Limb (tissue), 2 donors: Measurements from ENCODE around the gene CCDC187.

Source experiments
- DNase-seq, 2 donors: peaks; one replicate each; pipeline ENCODE4 v3.0.0-alpha.2; 2016; ENCODE audit errors: extremely low spot score in 2 of 2

Gene CCDC187

DNA sequence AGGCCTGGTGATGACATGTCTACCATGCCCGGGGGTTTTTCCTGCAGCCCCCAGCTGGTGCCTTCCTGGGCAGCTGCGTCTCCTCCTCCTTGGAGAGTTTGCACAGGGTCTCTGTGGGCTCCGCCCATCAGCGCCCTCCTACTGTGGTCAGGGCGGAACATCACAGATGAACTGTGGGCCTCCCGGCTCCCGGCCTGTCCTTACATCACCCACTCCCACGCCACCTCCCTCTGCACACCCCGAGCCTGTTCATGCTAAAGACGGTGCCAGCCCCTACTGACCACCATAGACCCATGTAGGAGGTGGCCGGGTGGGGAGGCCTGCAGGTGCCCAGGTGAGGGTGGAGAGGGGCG is 36.0 kb upstream of the CCDC187 start:
- DNase-seq = no peak

DNA sequence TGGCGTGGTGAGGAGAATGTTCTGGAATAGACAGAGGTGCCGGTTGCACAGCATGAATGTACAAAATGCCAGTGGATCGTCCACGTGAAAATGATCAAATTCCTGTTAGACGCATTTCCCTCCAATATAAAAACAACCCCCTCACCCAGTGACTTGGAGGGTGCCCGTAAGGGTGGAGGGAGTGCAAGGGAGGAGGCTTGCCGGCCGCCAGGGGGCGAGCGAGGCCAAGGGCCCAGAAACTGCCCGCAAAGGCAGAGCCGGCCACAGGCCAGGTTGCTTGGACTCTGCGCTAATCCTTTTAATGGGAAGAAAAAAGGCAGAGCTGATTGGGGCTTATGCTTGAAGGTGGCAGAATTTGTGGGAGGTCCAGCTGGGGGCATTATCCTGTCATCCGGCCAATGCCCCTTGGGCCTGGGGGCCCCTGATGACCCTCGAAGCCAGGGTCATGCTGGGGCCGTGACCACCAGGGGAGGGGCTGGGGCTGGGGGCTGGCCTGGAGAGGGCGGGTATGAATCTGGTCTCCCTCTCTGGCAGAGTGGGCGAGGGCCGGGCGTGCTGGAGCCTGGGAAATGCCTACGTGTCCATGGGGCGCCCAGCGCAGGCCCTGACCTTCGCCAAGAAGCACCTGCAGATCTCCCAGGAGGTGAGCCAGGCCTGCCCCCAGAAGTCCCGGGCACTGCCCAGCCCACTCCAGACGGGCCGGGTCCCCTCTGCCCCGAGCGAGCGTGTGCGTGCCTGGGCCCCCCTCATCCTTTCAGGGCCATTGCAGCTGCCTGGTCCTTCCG is 35.5 kb upstream of the CCDC187 start:
- no peak for DNase-seq

DNA sequence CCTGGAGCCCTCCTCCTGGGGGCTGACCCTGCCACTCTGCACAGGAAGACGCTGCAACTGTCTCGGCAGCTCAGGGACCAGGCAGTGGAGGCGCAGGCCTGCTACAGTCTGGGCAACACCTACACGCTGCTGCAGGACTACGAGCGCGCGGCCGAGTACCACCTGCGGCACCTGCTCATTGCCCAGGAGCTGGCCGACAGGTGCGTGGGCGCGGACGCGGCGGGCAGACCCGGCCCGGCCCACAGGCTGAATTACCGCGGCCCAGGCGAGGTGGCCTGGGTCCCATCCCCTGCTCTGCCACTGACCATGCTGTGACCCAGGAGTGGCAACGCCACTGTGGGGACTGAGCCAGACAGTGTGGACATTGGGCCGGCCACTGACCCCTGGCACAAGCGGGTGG is 34.6 kb upstream of the CCDC187 start:
- DNase-seq = no peak

DNA sequence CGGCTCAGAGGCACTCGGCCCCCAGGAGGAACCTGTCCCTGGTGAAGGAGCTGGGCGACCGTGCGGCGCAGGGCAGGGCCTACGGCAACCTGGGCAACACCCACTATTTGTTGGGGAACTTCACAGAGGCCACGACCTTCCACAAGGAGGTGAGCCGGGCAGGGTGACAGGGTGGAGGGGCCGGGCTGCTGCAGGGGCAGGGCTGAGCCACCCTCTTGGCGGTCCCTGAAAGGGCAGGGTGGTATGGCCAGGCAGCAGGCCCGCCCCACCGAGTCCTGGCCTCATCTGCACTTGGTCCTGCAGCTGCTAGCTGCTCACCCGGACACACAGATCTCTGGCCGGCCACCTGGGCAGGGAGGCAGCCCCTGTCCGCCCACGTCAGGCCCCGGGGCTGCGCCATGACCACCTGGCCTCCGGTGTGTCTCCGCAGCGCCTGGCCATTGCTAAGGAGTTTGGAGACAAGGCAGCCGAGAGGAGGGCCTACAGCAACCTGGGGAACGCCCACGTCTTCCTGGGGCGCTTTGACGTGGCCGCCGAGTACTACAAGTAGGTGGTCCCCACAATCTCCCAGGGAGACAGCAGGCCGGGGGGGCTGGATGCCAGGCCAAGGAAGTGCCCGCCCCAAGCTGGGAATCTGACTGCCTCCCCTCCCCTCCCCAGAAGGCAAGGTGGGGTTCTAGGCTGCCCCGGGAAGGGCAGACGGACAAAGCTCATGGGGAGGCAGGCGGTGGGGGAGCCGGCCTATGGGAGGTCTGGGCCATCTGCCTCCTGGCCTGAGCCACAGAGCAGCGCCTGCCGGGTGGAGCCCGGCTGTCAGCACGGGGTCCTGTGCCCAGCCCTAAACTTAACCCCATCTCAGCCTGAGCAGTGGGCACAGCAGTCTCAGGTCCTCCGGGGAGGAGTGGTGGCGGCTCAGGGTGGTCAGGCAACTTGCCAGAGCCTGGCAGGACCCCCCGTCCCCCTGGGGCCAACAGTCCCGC is 33.8 kb upstream of the CCDC187 start:
- DNase-seq = no peak

DNA sequence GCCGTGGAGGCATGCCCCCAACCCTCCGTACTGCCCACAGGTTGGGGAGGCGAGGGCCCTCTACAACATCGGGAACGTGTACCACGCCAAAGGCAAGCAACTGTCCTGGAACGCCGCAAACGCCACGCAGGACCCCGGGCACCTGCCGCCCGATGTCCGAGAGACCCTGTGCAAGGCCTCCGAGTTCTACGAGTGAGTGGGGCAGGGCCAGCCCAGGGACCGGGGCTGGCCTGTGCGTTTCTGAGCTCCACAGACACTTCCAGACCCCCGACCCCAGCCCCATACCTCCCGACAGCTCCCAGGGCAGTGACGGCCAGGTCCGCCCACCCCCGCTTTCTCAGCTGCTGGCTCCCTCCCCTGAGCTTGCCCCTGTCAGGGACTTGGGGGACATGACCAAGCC is 33.0 kb upstream of the CCDC187 start:
- no peak for DNase-seq

DNA sequence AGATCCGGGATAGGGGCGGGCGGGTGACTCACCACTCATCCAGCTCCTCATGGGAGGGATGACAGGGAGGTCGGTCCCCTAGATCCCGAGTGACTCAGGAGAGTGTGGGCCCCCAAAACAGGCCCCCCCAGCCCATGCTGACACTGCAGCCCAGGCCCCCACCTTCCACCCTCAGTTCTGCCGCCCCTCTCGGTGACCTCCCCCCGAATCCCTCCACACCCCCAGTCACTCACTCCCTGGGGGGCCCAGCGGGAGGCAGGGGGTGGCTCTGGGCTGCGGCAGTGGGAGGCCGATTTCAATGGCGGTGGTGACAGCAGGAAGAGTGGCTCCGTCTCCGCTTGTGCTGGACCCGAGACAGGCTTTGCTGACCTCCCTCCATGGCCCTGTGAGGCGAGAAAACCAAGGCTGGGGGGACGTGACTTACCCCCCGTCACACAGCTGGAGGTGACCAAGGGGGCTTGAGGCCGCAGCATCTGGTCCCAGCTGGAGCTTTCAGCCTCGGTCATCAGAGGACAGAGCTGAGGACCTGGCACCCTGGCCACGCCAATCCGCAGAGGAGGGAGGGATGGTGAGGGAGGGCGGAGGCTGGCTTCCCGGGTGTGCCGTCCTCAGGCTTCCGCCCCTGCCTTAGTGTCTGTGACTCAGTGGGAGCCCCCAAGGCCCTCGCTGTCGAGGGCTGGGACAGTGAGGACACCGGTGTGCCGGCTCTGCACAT is 32.4 kb upstream of the CCDC187 start:
- no peak for DNase-seq

DNA sequence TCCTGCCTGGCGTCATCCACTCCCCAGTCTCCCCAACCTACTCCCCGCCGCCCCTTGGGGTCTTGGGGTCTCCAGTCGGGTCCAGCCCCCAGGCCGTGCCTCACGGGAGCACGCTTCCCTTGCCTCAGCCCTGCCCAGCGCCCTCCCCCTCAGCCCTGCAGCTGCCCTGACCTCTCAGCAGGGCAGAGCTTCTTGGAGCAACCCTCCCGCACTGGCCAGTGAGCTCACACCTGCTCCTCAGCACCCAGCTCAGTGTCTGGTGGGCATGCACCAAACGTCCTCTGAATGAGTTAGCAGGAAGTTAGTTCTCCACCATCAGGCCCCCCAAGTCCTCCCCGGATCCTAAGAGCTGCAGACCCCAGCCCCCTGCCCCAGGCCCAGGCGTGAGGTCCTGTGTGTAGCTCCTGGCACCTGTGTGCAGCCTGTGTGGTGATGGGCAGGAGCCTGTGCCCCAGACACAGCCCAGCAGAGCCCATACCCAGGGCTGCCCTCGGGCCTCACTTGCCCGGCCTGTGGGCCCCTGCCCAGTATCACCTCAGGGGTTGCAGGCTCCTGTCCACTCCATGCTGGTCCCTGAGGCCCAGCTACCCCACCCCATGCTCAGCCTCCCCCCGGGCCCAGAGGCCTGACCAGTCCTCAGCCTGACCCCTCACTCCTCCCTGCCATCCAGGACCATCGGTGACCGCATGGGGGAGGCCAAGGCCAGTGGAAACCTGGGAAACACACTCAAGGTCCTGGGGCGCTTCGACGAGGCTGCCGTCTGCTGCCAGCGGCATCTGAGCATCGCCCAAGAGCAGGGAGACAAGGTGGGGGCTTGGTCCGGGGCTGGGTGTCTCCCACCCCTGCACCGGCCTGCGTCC is 31.6 kb upstream of the CCDC187 start:
- DNase-seq = no peak

DNA sequence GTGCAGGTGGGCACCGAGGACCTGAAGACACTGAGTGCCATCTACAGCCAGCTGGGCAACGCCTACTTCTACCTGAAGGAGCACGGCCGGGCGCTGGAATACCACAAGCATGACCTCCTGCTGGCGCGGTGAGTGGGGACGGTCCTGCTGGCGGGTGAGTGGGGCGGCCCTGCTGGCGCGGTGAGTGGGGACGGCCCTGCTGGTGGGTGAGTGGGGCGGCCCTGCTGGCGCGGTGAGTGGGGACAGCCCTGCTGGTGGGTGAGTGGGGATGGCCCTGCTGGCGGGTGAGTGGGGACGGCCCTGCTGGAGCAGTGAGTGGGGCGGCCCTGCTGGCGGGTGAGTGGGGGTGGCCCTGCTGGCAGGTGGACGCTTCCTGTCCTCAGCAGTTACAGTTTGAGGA is 30.6 kb upstream of the CCDC187 start:
- no peak for DNase-seq

DNA sequence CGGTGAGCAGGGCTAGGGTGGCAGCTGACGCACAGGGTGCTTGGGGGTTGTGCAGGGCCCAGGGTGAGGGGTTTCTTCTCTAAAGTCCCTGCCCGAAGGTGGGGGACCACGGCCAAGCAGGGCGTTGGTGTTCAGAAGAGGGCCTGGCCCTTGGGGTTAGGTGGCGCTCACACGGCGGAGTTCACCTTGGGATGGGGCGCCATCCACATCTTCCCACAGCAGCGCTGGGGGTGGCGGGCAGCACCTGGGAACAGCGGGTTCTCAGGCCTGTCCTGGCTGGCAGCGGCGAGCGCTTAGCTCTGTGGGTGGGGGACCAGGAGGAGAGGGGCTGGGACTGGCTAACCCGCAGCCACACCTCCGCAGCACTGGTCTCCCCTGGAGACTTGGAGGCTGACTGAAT is 29.6 kb upstream of the CCDC187 start:
- no peak for DNase-seq

DNA sequence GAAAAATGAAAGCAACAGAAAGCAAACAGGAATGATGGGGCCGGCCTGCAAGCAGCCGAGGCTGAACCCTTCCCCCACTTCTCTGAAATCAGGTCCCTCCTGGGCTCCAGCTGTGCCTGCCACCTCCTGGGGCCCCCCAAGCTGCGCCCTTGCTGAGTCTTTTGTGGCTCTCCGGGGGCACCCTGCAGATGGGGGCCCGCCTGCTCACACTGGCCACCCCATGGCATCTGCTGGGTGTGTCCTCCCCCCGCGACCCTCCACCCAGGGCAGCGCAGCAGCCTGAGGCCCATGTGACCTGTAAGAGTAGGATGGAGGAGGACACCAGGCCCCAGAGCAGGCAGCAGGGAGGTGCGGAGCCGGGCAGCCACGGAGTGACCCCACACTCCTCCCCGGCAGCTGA is 29.2 kb upstream of the CCDC187 start:
- no peak for DNase-seq

DNA sequence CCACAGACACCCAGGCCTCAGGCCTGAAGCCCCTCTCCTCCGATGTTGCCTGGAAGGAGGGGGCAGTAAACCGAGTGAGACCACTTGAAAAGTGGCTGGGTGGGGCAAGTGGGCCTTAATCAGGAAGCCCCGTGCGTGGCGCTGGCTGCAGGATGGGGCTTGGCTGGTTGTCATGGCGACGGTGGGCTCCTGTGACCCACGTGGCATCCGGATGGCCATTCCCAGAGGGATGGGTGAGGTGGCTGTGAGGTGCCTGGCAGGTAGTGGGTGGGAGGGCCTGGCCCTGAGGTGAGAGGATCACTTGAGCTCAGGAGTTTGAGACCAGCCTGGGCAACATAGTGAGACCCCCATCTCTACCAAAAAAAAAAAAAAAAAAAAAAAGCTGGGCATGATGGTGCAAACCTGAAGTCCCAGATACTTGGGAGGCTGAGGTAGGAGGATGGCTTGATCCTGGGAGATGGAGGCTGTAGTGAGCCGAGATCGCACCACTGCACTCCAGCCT is 28.6 kb upstream of the CCDC187 start:
- DNase-seq = no peak

DNA sequence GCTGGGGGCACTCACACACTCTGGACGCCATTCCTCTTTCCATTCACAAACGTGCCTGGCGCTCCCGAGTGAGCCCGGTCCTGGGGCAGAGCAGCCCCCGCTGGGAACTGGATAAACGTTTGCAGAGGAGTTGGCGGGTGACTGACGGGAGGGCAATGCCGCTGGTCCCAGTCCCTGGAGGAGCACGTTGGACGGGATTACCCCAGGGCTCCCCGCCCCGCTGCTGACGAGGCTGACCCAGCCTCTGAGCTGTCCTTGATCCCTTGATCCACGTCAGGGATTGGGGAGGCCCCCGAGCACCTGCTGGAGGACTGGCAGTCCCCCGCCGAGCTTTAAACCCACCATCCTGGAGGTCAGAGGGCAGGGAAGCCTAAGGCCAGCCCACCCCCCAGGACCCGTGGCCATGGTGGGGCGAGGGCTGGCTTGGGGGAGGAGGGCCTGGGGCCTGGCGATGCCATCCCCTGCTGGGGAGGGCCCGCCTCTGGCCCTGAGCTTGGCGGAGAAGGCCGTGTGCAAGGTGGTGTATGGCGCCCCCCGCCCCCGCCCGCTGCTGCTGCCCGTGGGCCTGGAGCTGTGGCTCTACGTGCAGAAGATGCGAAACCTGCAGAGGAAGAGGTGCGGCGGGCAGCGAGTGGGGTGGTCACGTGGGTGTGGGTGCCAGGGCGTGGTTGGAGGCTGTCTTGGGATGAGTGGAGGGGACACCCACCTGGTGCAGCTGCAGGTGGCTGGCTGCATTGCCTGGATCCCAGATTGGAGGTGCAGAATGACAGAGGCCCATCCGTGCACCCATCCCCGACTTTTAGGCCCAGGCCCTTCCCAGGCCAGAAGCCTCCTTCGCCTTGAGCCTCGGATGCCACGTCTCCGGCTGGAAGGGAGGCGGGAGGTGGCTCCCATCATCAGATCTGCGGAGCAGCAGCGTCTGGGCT is 27.9 kb upstream of the CCDC187 start:
- no peak for DNase-seq

DNA sequence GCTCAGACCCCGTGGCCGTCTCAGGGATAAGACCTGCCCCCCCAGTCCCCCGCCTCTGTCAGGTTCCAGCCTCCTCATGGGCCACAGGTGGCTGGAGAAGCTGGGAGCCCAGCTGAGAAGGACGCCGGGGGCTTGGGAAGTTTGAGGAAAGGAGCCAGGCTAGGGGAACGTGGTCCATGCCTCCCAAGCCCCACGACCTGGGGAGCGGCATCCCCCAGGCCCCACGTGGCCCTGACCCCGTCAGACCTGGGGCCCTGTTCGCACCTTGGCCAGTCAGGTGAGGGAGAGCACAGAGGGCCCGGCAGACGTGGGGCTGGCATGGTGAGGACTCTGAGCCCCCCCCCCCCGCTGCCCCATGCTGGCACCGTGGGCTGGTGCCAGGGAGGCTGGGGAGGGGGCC is 27.1 kb upstream of the CCDC187 start:
- no peak for DNase-seq

DNA sequence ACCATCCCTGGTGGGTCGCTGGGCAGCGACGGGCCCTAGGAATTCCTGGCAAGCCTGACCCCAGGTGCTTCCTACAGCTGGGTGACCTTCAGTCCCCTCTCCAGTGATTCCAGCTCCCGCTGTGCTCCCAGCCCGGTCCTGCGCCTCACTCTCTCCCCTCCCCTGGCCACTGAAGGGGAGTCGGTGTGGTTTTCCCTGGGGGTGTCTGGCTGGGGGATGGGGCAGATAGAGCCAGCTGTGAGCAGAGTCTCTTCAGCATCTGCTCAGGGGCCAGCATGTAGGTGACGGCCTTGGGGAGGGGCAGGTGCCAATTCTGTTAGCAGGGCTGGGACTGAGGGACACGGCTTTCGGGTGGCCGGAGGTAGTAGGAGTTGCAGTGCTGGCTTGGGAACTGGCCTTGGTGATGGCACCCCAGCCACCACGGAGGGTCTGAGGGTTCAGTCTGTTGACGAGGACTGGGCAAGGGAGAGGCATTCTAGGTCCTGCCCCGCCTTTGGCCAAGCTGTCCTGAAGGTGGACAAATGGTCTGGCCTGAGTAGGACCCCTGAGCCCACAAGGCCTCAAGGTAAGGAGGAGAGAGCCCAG is 26.6 kb upstream of the CCDC187 start:
- no peak for DNase-seq

DNA sequence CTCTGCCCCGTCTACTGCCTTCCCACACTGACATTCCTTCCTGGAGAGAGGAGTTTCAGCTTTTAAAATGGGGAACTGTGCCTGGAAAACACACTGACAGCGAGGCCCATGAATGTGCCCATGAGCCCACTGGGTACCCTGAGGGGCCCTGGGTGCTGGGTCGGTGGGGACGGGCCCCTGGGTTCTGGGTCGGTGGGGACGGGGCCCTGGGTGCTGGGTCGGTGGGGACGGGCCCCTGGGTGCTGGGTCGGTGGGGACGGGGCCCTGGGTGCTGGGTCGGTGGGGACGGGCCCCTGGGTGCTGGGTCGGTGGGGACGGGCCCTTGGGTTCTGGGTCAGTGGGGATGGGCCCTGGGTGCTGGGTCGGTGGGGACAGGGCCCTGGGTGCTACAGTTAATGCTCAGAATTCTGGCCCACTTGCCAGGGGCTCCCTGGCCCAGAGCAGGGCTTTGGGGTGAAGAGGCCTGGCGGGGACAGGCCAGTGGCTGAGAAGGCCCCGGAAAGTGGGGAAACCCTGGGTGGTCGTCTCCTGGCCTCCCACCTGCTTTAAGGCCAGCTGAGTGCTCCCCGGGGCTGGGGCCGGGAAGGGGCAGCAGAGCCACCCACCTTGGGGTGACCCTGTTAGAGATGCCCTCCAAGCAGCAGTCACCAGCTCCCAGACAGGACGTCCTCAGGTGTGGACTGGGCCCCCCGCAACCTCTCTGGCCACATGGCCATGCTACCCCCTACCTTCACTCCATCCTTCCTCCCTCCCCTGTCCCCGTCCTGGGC is 25.9 kb upstream of the CCDC187 start:
- no peak for DNase-seq

DNA sequence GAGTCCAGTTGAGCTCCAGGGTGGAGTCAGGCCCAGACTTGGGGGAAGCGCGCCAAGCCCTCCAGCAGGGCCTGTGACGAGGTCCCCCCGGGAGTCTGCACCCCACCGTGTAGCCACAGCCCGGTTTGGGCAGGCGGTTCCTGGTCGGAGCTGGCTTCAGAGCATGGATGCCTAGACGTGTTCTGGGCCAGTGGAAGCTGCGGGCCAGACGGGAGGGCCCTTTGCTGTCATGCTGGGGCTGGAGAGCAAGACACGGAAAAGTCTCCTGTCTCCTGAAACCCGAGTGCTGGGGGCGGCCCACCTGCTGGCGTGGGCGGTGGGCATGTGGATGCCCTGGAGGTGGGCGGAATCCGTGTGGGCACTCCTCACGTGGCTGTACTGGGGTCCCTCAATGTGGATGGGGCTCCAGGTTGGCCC is 25.3 kb upstream of the CCDC187 start:
- no peak for DNase-seq

DNA sequence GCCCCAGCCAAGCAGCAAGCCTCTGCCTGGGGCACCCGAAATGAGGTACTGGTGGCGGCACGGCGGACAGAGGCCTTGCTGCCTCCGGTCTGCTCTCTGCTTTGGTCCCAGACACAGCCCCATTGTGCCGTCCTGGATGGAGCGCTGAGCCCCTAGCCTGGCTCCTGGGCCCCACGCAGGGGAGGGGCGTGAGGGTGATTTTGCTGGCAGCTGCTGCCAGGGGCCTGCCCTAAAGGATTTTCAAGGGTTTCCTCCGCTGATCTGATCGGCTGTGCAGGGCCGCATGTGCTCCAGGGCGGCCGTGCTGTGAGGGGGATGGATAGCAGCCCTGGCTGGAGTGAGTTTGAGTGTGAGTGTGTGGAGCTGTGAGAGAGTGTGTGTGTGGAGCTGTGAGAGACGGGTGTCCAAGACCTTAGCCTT is 24.7 kb upstream of the CCDC187 start:
- peak; percentile 70 to 86 for DNase-seq

DNA sequence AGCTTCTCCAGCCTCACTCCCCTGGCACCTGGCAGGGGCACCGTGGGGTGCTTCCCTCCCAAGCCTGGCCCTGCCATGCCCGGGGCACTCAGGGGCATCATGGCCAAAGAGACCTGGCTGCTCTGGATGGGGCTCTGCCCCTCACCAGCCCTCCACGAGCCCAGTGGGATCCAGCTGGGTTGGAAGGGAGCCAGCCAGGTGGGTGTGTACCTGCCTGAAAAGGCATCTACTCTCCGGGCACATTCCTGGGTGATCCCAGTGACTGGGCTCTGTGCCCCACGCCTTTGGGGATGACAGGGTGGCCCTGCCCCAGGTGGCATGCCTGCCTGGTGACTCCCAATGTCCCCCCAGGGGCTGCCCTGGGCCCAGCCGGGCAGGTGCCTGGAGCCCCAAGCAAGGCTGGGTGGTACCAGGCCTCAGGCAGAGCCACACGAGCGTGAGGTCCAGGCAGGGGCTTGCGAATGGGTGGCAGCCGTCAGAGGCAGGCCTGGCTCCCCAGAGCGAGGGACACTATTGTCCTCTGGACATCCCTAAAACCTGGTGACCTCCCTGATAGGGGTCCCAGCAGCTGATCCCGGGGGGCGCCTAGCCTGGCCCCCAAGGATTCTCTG is 24.2 kb upstream of the CCDC187 start:
- peak in 1 of 2 donors; percentile 73 for DNase-seq
